TTC549 (cell line): Measurements from ENCODE around the gene SHB.
"Not testable (repeated sequence)": the region's sequence is repeated elsewhere in the genome, so short reads cannot be mapped to it uniquely, and the experiment has no call there.

ENCODE experiments used
- FAIRE-seq: peaks from 2 replicates; lab custom pipeline; 2012; peaks lifted over from hg19 to GRCh38; lab: Jason Lieb, UNC

Gene SHB

DNA sequence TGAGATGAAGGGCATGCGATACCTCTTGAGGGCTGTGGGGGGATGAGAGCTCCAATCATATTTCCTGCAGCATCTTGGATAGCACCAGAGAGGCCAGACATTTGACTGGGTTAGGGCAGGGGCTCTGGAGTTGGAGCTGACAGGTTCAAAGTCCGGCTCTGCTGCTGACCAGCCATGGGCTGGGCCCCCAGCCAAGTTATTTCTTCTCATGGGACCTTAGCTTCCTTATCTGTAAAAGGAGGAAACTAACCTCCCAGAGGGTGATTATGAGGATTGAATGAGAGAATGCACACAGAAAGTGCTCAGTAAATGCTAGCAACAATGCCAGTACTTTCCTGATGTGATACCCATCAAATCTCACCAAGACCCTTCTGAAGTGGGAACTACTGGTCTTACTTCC, 99.9 kb downstream of the SHB start:
- no peak for FAIRE-seq

GRCh38 chr9:37968228-37968701, 100.8 kb downstream of the SHB start:
- no peak for FAIRE-seq

- no peak for FAIRE-seq
Measured at GRCh38 chr9:37967761-37968080, 101.3 kb downstream of the SHB start.

DNA sequence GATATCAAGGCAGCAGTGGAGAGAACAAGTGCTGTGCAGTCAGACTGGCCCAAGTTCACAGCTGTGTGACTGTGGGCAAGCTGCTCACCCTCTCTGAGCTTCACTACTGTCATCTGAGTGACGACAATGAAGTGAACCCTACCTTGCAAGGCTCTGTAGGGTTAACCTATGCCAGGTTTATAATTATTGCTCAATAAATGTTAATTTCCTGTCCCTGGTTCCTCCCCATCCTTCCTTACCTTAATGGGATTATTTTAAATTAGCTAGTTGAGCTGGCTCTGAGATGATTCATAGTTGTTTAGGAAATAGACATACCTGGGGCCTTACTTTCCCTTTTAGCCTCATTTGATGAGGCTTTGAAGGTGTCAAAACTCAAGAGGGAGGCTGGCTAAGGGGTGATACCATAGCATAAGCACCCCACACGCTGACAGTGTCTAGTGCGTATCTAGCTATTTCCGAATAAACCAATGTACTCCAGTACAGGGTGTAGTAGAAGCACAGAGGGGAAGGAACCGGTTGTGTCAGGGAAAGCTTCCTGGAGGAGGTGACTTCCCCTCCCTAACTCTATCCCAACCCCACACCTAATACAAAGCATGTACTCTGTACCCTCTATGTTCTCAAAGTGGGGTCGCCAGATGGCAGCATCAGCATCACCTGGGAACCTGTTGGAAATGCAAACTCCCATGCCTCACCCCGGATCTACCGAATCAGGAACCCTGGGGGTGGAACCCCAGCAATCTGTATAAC, 101.8 kb downstream of the SHB start:
- no peak for FAIRE-seq

- FAIRE-seq: no peak
Measured at GRCh38 chr9:37966412-37967013, 102.5 kb downstream of the SHB start.

DNA sequence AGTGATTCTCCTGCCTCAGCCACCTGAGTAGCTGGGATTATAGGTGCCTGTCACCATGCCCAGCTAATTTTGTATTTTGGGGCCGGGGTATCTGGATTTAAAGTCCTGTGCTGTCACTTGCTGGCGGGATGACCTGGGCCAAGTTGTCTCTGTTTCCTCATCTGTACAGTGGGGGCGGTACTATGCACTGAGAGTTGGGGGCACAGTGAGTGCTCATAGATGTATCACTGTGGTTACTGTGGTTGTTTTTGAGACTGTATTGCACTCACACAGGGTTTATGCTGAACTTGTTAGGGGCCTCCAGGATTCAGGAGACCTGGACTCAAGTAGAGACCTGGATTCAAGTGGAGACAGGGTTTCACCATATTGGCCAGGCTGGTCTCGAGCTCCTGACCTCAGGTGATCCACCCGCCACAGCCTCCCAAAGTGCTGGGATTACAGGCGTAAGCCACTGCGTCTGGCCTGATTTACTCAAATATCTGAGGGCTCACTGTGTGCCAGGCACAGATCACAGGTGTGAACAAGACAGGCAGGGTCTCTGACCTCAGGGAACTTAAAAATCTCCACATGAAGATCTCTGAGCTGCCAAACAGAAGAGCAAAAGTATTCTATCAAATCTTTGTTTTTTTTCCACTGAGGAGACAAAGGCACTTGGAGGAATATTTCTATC, 103.2 kb downstream of the SHB start:
- not testable (repeated sequence) for FAIRE-seq

DNA sequence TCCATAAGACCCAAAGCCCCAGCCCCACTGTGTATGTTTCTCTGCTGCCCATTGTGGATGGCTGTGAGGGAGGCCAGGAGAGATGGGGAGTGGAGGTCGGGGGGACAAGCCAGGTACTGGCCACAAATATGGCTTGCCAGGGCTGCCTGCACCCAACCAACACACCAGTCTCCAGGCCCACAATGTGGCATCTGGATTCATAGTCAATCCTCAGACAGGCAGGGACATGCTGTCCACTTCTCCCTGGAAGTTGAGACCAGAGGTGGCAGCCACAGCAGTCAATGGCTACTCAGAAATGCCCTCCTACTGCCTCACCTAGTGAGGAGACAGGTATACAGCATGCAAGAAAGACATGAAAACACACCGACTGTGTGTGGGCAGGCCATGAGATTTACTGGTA, 103.9 kb downstream of the SHB start:
- FAIRE-seq: no peak

- no peak for FAIRE-seq
Measured at GRCh38 chr9:37964740-37965081, 104.3 kb downstream of the SHB start.

GRCh38 chr9:37963936-37964739, 104.9 kb downstream of the SHB start:
- FAIRE-seq: no peak

DNA sequence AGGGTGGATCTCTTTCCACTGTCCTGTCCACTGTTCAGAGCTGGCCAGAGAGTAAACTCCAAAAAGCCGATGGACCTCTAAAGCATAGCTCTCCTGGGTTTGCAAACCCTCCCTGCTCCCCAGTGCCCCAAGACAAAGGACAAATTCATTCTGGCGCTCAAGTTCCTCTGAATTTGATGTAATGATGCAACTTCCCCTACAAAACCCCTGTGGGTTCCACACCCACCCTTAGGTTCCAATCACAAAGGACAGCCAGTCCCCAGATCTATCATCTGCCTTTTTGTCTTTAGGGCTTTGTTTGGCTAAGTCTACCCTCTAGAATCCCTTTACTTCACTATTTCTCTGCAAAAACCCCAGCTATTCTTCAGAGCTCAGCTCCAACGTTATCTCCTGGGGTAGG, 107.7 kb downstream of the SHB start:
- no peak for FAIRE-seq

DNA sequence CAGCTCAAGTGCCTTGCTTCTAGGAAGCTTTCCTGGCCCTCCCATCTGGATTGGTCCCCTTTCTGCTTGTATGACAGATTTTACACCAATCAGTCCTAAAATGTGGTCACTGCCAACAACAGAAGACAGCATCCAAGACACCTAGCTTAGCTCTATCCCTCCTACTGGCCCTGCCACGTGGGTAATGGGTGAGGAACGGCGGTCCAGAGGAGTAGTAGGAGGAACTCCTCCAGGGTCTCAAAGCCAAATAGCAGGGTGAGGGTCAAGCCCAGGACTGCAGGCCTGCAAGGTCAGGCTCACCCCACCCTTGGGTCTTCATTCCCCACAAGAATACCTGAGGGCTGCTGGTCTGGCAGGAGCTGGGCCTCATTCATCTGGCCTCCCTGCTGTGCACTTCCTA, 108.4 kb downstream of the SHB start:
- no peak for FAIRE-seq

- no peak for FAIRE-seq
Measured at GRCh38 chr9:37959976-37960375, 109.1 kb downstream of the SHB start.

GRCh38 chr9:37958154-37958553, 110.9 kb downstream of the SHB start:
- FAIRE-seq: no peak

DNA sequence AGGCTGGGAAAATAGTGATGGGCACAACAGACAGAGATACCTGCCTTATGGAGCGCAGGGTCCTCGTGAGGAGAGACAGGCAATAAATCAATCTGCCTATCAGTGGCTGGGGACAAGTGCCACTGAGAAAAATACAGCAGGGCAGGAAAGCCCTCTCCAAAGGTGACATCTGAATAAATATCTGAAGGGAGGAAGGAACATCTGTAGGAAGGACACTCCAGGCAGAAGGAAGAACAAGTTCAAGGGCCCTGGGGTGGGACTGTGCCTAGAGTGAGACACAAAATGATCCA, 111.4 kb downstream of the SHB start:
- FAIRE-seq: no peak

DNA sequence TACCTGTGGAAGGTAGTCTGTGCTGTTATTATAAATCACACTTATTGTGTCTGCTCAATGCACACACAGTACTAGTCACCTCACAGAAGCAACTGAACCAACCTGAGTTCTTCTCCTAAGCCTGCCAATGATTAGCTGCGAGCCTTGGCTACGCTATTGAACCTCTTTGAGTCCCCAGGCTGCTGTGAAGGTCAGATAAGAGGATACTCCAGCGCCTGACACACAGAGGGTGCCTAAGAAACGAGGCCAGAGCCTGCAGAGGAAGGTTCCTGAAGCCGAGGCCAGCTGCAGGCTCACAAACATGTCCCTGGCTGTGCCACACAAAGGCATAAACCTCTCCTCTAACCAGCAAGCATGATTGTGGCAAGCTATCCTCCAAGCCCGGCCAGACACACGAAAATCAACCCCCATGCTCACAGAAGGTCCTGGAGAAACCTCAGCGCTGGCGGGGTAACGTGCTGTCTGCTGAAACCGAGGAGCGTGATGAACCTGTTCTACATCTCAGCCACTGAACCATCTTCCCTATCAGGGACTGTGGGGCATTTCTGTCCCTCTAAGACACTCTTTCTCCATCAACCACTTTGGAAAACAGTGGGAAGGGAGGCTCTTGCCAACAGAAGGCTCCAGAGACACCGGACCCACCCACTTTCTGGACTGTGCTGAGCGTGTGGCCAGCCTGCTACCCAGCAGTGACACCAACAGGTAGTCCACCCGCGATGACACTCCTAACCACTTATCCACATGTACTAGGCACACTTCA, 111.9 kb downstream of the SHB start:
- no peak for FAIRE-seq

DNA sequence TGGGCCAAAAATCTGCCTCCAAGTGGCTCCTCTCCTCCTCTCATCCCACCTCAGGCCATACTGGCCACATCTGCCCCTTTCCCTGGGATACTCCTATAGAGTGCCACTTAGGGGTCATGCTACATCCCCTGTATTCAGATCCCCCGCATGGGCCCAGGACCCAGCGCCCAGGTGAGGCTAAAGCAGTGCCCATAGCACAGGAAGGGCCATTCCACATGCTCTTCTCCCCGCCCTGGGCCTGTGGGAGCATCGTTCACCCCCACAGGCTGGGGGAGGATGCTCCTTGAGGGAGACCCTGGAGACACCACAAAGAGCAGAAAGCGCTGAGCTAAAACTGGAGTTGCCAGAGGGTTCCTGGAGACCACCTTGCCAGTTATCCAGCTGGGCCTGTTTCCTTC, 112.6 kb downstream of the SHB start:
- FAIRE-seq: no peak

- no peak for FAIRE-seq
Measured at GRCh38 chr9:37955781-37956422, 113.1 kb downstream of the SHB start.

DNA sequence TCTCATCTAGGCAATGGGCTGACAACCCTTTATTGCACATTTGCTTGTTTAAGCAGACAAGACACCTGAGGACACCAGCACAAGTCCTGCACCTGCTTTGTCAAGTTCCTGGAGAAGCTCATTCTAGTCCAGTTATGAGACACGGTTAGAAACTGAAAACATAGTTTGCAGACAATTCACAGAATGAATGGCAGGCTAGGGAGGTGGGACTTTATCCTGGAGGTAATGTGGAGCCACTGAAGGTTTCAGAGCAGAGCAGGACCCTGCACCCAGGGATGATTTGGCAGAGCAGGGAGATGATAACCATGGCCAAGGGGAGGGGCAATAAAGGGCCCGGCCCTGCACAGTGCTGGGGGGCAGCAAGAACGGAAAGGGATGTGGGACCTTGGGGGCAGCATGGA, 114.4 kb downstream of the SHB start:
- no peak for FAIRE-seq

GRCh38 chr9:37953775-37954437, 115.1 kb downstream of the SHB start:
- FAIRE-seq: no peak

DNA sequence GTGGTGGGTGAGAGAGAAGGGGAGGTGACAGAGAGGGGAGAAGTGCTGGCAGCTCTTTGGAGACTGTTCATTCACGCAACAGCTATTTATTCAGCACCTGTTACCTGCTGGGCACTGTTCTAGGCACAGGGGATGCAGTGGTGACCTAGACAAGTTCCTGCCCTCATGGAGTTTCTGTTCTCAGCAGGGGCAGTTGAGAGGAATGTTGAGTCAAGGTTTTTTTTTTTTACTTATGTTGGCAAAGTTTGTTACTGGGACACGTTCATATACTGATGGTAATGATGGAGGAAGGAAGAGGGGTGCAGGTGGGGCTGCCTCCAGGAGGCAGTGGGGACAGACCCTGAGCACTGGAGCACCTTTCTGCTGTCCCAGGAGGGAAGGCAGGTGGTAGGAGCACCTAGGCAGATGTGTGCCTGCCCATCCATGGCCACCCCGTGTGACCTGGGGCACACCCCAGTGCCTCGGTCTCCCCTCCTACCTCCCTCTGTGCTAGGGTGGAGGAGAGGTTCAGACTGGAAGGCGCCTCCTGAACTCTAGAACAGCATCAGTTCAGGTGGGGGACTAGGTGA, 115.7 kb downstream of the SHB start:
- no peak for FAIRE-seq

GRCh38 chr9:37952731-37953130, 116.3 kb downstream of the SHB start:
- FAIRE-seq: no peak
